GM12878 (cell line): Measurements from ENCODE around the gene MEI1. TPM values are rescaled to one million over a fixed set of nuclear protein-coding genes. Genes with fewer than 3 reads are reported as not detected.

ENCODE experiments used
- CEBPB ChIP-seq, 2 experiments: fragments of 150-350 bp in 1 of 2; IDR thresholded peaks; 2 replicates each; pipeline ENCODE4 v1.6.1; 2012 to 2014; ENCODE audit warnings: low read depth in 2 of 2, low read length in 2 of 2, borderline replicate concordance in 1 of 2, inconsistent platforms in 1 of 2
- CTCF ChIP-seq, 3 experiments: IDR thresholded peaks in 2 of 3; conservative IDR thresholded peaks in 1 of 3; 2 replicates each; pipeline ENCODE4 v1.5.1; 2011; ENCODE audit warnings: low read depth in 3 of 3, low read length in 3 of 3, mild to moderate bottlenecking in 3 of 3, control low read depth in 2 of 3, moderate library complexity in 2 of 3, inconsistent platforms in 1 of 3, mixed read lengths in 1 of 3; ENCODE audit not compliant: control insufficient read depth in 2 of 3, insufficient read depth in 1 of 3; ENCODE audit errors: extremely low read depth in 1 of 3
- CUX1 ChIP-seq: IDR thresholded peaks from 2 replicates; pipeline ENCODE4 v1.6.1; 2012; ENCODE audit warnings: improper control_type of control experiment, low read depth, low read length; ENCODE audit not compliant: insufficient replicate concordance
- E2F4 ChIP-seq: IDR thresholded peaks from 2 replicates; pipeline ENCODE4 v1.6.1; 2012; ENCODE audit warnings: low read depth, low read length, improper control_type of control experiment
- HCFC1 ChIP-seq: fragments of 150-350 bp; IDR thresholded peaks from 2 replicates; pipeline ENCODE4 v1.6.1; 2014; ENCODE audit warnings: low read length
- MEF2A ChIP-seq: IDR thresholded peaks from 2 replicates; pipeline ENCODE4 v1.6.1; 2011; ENCODE audit warnings: low read depth, mild to moderate bottlenecking, low read length, moderate library complexity; ENCODE audit not compliant: insufficient read depth
- PRDM15 ChIP-seq: fragments of 450-650 bp; formaldehyde crosslinking; IDR thresholded peaks from 2 replicates; pipeline ENCODE4 v1.4.0; 2020; ENCODE audit warnings: mild to moderate bottlenecking, moderate library complexity
- USF2 ChIP-seq: IDR thresholded peaks from 2 replicates; pipeline ENCODE4 v1.6.1; 2011; ENCODE audit warnings: low read depth, low read length, improper control_type of control experiment, borderline replicate concordance
- ZBTB11 ChIP-seq: fragments of 450-650 bp; formaldehyde crosslinking; IDR thresholded peaks from 2 replicates; pipeline ENCODE4 v1.5.0; 2022; ENCODE audit warnings: mild to moderate bottlenecking, missing genetic modification characterization
- polyA plus RNA-seq, 11 experiments: library from polyadenylated mRNA; depleted of rRNA in 4 of 11; unstranded in 6 of 11; stranded (reverse) in 5 of 11; fragments of >200 nt; fragmentation: Nextera tagmentation in 4 of 11; fragmentation: Illumina TruSeq in 1 of 11; extraction: Ambion mirVana in 4 of 11; extraction: Trizol in 1 of 11; gene quantifications; 1 replicate in 1 of 11; 2 replicates in 10 of 11; pipeline versions ENCODE4 v1.2.1 to v1.2.3, GENCODE V29; 2011 to 2016; ENCODE audit warnings: inconsistent platforms in 2 of 11, missing spikeins in 2 of 11, low read depth in 1 of 11
- total RNA-seq, 4 experiments: library from RNA; depleted of rRNA in 3 of 4; stranded (reverse); fragments of >200 nt in 3 of 4; fragmentation: Illumina TruSeq in 1 of 4; extraction: Trizol in 1 of 4; gene quantifications; 2 replicates each; pipeline versions ENCODE4 v1.2.1 to v1.2.3, GENCODE V29; 2013 to 2021

The MEI1 gene
- total and polyA plus RNA-seq, 10 of the 15 experiments (the other 5 are each of a cell fraction or from before 2014, with no cell fraction given) = 27.9 to 48.9 (median 35.8) TPM

GRCh38 chr22:41775338-41775737 is 76.0 kb downstream of the MEI1 start (continued):
- no peak for TF ChIP-seq PRDM15 (CRISPR knock-in tag)
- no peak for TF ChIP-seq ZBTB11 (CRISPR knock-in tag)
- TF ChIP-seq CEBPB (IDR thresholded peaks at IDR 0.05; ENCODE audit: borderline replicate concordance in 1 of 2, low read depth in 2 of 2, low read length in 2 of 2) = no peak
- no peak for TF ChIP-seq CUX1
- no peak for TF ChIP-seq MEF2A
- TF ChIP-seq HCFC1 = no peak
- TF ChIP-seq USF2 = no peak
- no peak for TF ChIP-seq E2F4
- no peak for TF ChIP-seq CTCF (IDR thresholded peaks at IDR 0.05 in 2 of 3, conservative IDR thresholded peaks at IDR 0.05 in 1 of 3; ENCODE audit: control insufficient read depth in 2 of 3, extremely low read depth in 1 of 3, insufficient read depth in 1 of 3, low read depth in 3 of 3, low read length in 3 of 3)
